GM12878 (cell line): ENCODE measurements around the gene VIP. TPM values are rescaled to one million over a fixed set of nuclear protein-coding genes. Genes with fewer than 3 reads are reported as not detected.

Experiments used
- ATAC-seq: fragments of 200-7000 bp; cut with Tn5 transposase; 3 replicates; pipeline ENCODE4 v1.9.1; 2020; ENCODE audit warnings: mild to moderate bottlenecking, moderate library complexity
- BruUV-seq: library from RNA; stranded (reverse); fragments of 400-500 nt; replicated peaks from 2 replicates; lab custom pipeline; 2021; lab: Mats Ljungman, UMichigan
- CTCF ChIA-PET: fragments of 300-600 bp; sonication (Branson Sonifier 250); formaldehyde crosslinking; extraction: SDS; loops from one replicate; lab custom pipeline; 2021; ENCODE audit warnings: inconsistent platforms; lab: Yijun Ruan, JAX
- POLR2A ChIA-PET: fragments of 350-600 bp; formaldehyde crosslinking; extraction: SDS; loops from one replicate; lab custom pipeline; 2021; ENCODE audit warnings: inconsistent platforms; lab: Charles Lee
- RAD21 ChIA-PET: fragments of 300-600 bp; sonication (Branson Sonifier 250); formaldehyde crosslinking; loops from one replicate; lab custom pipeline; 2023; ENCODE audit warnings: antibody characterized with exemption; ENCODE audit not compliant: unreplicated experiment; lab: Charles Lee
- SMC1A ChIA-PET: fragments of 300-600 bp; sonication (Branson Sonifier 250); formaldehyde crosslinking; loops from one replicate; lab custom pipeline; 2023; ENCODE audit not compliant: unreplicated experiment, uncharacterized antibody; lab: Charles Lee
- DNase-seq: peaks from one replicate; pipeline ENCODE4 v3.0.0-alpha.2; 2011; ENCODE audit warnings: low read depth, low spot score
- FAIRE-seq: peaks from 3 replicates; lab custom pipeline; 2011; peaks lifted over from hg19 to GRCh38; lab: Jason Lieb, UNC
- H2AFZ ChIP-seq: 2 replicates; pipeline ENCODE4 v1.6.0; 2011; ENCODE audit warnings: low read depth, low read length, control low read depth; ENCODE audit not compliant: control insufficient read depth
- H3K27ac ChIP-seq: 2 replicates; pipeline ENCODE4 v1.5.1; 2011; ENCODE audit warnings: control low read depth; ENCODE audit not compliant: control insufficient read depth, insufficient read depth
- H3K27me3 ChIP-seq, 2 experiments: replicated peaks in 1 of 2; 2 replicates each; pipeline versions ENCODE4 v1.6.0 to v1.6.1; 2011; ENCODE audit warnings: low read length in 1 of 2; ENCODE audit not compliant: control insufficient read depth in 2 of 2, insufficient read depth in 2 of 2
- H3K36me3 ChIP-seq, 2 experiments: 2 replicates each; pipeline ENCODE4 v1.5.1; 2011; ENCODE audit warnings: low read length in 1 of 2; ENCODE audit not compliant: control insufficient read depth in 2 of 2, insufficient read depth in 2 of 2
- H3K4me1 ChIP-seq: 2 replicates; pipeline ENCODE4 v1.6.1; 2011; ENCODE audit warnings: mild to moderate bottlenecking, low read length, moderate library complexity, mixed read lengths; ENCODE audit not compliant: control insufficient read depth, insufficient read depth
- H3K4me2 ChIP-seq: 2 replicates; pipeline ENCODE4 v1.6.0; 2011; ENCODE audit warnings: control low read depth; ENCODE audit not compliant: control insufficient read depth, insufficient read depth
- H3K4me3 ChIP-seq: fragments of 200-600 bp; sonication (generic); 2 replicates; pipeline ENCODE4 v1.5.1; 2016
- H3K79me2 ChIP-seq: 2 replicates; pipeline ENCODE4 v1.6.0; 2011; ENCODE audit warnings: low read length; ENCODE audit not compliant: control insufficient read depth, insufficient read depth
- H3K9ac ChIP-seq: 2 replicates; pipeline ENCODE4 v1.8.0; 2011; ENCODE audit warnings: low read length, control low read depth, mixed read lengths; ENCODE audit not compliant: control insufficient read depth, insufficient read depth
- H3K9me3 ChIP-seq: replicated peaks from 3 replicates; pipeline ENCODE4 v1.5.1; 2011; ENCODE audit warnings: mild to moderate bottlenecking, low read length; ENCODE audit not compliant: control insufficient read depth, insufficient read depth
- H4K20me1 ChIP-seq: 2 replicates; pipeline ENCODE4 v1.6.0; 2011; ENCODE audit not compliant: control insufficient read depth, insufficient read depth
- ASH2L ChIP-seq: fragments of 300-600, 200-600 bp; sonication (generic); IDR thresholded peaks from 2 replicates; pipeline ENCODE4 v1.6.1; 2017; ENCODE audit warnings: low read depth, mild to moderate bottlenecking, borderline replicate concordance
- ATF7 ChIP-seq: fragments of 450-650 bp; IDR thresholded peaks from 2 replicates; pipeline ENCODE4 v1.6.1; 2016; ENCODE audit warnings: low read depth, mild to moderate bottlenecking
- BRCA1 ChIP-seq: IDR thresholded peaks from 2 replicates; pipeline ENCODE4 v1.6.1; 2011; ENCODE audit warnings: low read depth, low read length, improper control_type of control experiment
- CBX3 ChIP-seq: fragments of 200-600 bp; sonication (generic); IDR thresholded peaks from 2 replicates; pipeline ENCODE4 v1.6.1; 2016; ENCODE audit warnings: low read depth, borderline replicate concordance
- CHD1 ChIP-seq: IDR thresholded peaks from 2 replicates; pipeline ENCODE4 v1.6.1; 2012; ENCODE audit warnings: low read depth, low read length, improper control_type of control experiment
- EP300 ChIP-seq, 2 experiments: fragments of 150-350 bp in 1 of 2; IDR thresholded peaks; 2 replicates each; pipeline ENCODE4 v1.6.1; 2011 to 2012; ENCODE audit warnings: low read depth in 2 of 2, low read length in 2 of 2, borderline replicate concordance in 1 of 2, improper control_type of control experiment in 1 of 2, inconsistent platforms in 1 of 2; ENCODE audit not compliant: control insufficient read depth in 1 of 2
- EZH2 ChIP-seq: IDR thresholded peaks from 2 replicates; pipeline ENCODE4 v1.6.1; 2012; ENCODE audit warnings: low read depth, mild to moderate bottlenecking, control low read depth, inconsistent platforms, low read length, borderline replicate concordance; ENCODE audit not compliant: control insufficient read depth
- KDM1A ChIP-seq: fragments of 200-600 bp; sonication (generic); IDR thresholded peaks from 2 replicates; pipeline ENCODE4 v1.6.1; 2016; ENCODE audit warnings: borderline replicate concordance
- RFX5 ChIP-seq: IDR thresholded peaks from 2 replicates; pipeline ENCODE4 v1.6.1; 2011; ENCODE audit warnings: low read depth, low read length, improper control_type of control experiment
- SIX5 ChIP-seq: IDR thresholded peaks from 2 replicates; pipeline ENCODE4 v1.6.1; 2011; ENCODE audit warnings: mild to moderate bottlenecking, low read depth, low read length, moderate library complexity; ENCODE audit not compliant: severe bottlenecking
- SREBF2 ChIP-seq: IDR thresholded peaks from 2 replicates; pipeline ENCODE4 v1.6.1; 2012; ENCODE audit warnings: mild to moderate bottlenecking, low read length
- TCF12 ChIP-seq: IDR thresholded peaks from 2 replicates; pipeline ENCODE4 v1.6.1; 2011; ENCODE audit warnings: low read depth, mild to moderate bottlenecking, low read length
- WGBS: methylation state at CpG from one replicate; pipeline ENCODE4 v1.1.6; 2016; ENCODE audit warnings: low lambda C conversion rate; ENCODE audit not compliant: insufficient replicate concordance, insufficient coverage; ENCODE audit errors: missing lambda C conversion rate; 5-methylcytosine and 5-hydroxymethylcytosine counted together
- in situ Hi-C: fragments of 300-500 bp; cut with MboI; formaldehyde crosslinking; loops from 9 replicates; pipeline ENCODE4 v1.14.3; 2018; ENCODE audit warnings: mixed read lengths
- intact Hi-C: fragments of 100-400 bp; cut with micrococcal nuclease; formaldehyde crosslinking; loops from one replicate; pipeline ENCODE4 v1.14.2; 2022; ENCODE audit not compliant: unreplicated experiment
- polyA plus RNA-seq, 11 experiments: library from polyadenylated mRNA; depleted of rRNA in 4 of 11; unstranded in 6 of 11; stranded (reverse) in 5 of 11; fragments of >200 nt; fragmentation: Nextera tagmentation in 4 of 11; fragmentation: Illumina TruSeq in 1 of 11; extraction: Ambion mirVana in 4 of 11; extraction: Trizol in 1 of 11; gene quantifications; 1 replicate in 1 of 11; 2 replicates in 10 of 11; pipeline versions ENCODE4 v1.2.1 to v1.2.3, GENCODE V29; 2011 to 2016; ENCODE audit warnings: inconsistent platforms in 2 of 11, missing spikeins in 2 of 11, low read depth in 1 of 11
- total RNA-seq, 4 experiments: library from RNA; depleted of rRNA in 3 of 4; stranded (reverse); fragments of >200 nt in 3 of 4; fragmentation: Illumina TruSeq in 1 of 4; extraction: Trizol in 1 of 4; gene quantifications; 2 replicates each; pipeline versions ENCODE4 v1.2.1 to v1.2.3, GENCODE V29; 2013 to 2021
- TF ChIP-seq, protein P1 (sequence below): fragments of 450-650 bp; IDR thresholded peaks from 2 replicates; pipeline ENCODE4 v1.6.1; 2018; ENCODE audit warnings: borderline replicate concordance, mild to moderate bottlenecking; ENCODE audit not compliant: partially characterized antibody
- TF ChIP-seq, protein P2 (sequence below): fragments of 450-650 bp; IDR thresholded peaks from 2 replicates; pipeline ENCODE4 v1.6.1; 2017; ENCODE audit warnings: antibody characterized with exemption, mild to moderate bottlenecking, moderate library complexity

Gene VIP
- total and polyA plus RNA-seq, 10 of the 15 experiments (the other 5 are each of a cell fraction or from before 2014, with no cell fraction given): 0.23 TPM; not detected in 9

DNA sequence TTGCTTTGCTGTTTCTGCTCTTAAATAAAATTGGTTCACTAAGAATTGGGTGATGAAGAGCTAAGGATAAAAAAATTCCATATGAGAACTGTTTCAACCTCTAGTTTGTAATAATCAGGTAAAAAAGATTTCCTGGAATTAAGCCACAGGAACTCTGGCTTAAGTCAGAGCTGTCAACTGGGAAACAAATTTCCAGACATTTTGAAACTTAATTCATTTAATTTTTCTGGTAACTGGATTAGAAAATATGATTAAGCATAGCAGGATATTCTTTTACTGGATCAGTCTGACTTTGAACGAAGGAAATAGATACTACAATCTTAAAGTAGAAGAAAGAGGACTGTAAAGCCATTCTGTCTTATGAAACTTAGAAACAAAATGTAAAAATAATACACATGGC, 1.3 kb upstream of the VIP start (continued):
- no peak for TF ChIP-seq CBX3
- no peak for TF ChIP-seq TCF12
- TF ChIP-seq, protein P1, sequence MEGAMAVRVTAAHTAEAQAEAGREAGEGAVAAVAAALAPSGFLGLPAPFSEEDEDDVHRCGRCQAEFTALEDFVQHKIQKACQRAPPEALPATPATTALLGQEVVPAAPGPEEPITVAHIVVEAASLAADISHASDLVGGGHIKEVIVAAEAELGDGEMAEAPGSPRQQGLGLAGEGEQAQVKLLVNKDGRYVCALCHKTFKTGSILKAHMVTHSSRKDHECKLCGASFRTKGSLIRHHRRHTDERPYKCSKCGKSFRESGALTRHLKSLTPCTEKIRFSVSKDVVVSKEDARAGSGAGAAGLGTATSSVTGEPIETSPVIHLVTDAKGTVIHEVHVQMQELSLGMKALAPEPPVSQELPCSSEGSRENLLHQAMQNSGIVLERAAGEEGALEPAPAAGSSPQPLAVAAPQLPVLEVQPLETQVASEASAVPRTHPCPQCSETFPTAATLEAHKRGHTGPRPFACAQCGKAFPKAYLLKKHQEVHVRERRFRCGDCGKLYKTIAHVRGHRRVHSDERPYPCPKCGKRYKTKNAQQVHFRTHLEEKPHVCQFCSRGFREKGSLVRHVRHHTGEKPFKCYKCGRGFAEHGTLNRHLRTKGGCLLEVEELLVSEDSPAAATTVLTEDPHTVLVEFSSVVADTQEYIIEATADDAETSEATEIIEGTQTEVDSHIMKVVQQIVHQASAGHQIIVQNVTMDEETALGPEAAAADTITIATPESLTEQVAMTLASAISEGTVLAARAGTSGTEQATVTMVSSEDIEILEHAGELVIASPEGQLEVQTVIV: no peak
- TF ChIP-seq ASH2L: no peak
- TF ChIP-seq ATF7: no peak
- TF ChIP-seq, all 136 proteins: peak for 0

DNA sequence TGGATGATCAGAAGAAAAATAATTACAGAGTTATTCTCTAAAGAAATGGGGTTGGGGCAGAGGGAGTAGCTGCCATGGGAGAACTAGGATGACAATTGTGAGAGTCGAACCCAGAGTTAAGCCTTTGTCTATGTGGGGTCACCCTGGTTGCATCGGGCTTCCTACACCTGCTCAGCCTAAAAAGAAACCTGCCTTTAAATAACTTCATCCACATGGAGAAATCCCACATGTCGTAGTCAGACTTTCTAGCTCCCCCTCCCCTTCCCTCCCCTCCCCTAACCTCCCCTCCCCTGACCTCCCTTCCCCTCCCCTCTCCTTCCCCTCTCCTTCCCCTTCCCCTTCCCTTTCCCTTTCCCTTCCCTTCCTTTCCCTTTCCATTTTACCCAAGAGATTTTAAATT, 14.7 kb downstream of the VIP start:
- TF ChIP-seq CHD1: no peak
- no peak for TF ChIP-seq KDM1A
- TF ChIP-seq EP300 (IDR thresholded peaks at IDR 0.05; ENCODE audit: borderline replicate concordance in 1 of 2, control insufficient read depth in 1 of 2, low read depth in 2 of 2, low read length in 2 of 2): no peak
- TF ChIP-seq EZH2: no peak
- TF ChIP-seq BRCA1: no peak
- TF ChIP-seq SREBF2: no peak
- no peak for TF ChIP-seq ASH2L
- no peak for TF ChIP-seq RFX5
- TF ChIP-seq SIX5: no peak
- TF ChIP-seq, protein P2, sequence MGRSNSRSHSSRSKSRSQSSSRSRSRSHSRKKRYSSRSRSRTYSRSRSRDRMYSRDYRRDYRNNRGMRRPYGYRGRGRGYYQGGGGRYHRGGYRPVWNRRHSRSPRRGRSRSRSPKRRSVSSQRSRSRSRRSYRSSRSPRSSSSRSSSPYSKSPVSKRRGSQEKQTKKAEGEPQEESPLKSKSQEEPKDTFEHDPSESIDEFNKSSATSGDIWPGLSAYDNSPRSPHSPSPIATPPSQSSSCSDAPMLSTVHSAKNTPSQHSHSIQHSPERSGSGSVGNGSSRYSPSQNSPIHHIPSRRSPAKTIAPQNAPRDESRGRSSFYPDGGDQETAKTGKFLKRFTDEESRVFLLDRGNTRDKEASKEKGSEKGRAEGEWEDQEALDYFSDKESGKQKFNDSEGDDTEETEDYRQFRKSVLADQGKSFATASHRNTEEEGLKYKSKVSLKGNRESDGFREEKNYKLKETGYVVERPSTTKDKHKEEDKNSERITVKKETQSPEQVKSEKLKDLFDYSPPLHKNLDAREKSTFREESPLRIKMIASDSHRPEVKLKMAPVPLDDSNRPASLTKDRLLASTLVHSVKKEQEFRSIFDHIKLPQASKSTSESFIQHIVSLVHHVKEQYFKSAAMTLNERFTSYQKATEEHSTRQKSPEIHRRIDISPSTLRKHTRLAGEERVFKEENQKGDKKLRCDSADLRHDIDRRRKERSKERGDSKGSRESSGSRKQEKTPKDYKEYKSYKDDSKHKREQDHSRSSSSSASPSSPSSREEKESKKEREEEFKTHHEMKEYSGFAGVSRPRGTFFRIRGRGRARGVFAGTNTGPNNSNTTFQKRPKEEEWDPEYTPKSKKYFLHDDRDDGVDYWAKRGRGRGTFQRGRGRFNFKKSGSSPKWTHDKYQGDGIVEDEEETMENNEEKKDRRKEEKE: no peak
- DNase-seq (no peak), FAIRE-seq (no peak), ATAC-seq (no peak)
- no peaks in the 10 kb centered on the region for H3K27me3 ChIP-seq
- H3K4me2 ChIP-seq: no peak overlapping the region
- H4K20me1 ChIP-seq: no peaks in the 10 kb centered on the region
- H3K79me2 ChIP-seq: no peaks in the 10 kb centered on the region
- H3K4me3 ChIP-seq: no peak overlapping the region
- in situ Hi-C loops: no loop called here
- intact Hi-C loops: no loop called here
- ChIA-PET RAD21 (no interaction called here), SMC1A (no interaction called here), POLR2A (no interaction called here), CTCF (no interaction called here)
- no TSS peak for BruUV-seq
- H3K9ac ChIP-seq: no peak overlapping the region
- no peak overlapping the region for H2AFZ ChIP-seq
- WGBS: 0% methylated on average over 3 of the region's 3 CpGs
- no peaks in the 10 kb centered on the region for H3K9me3 ChIP-seq
- no peak overlapping the region for H3K27ac ChIP-seq
- H3K36me3 ChIP-seq: no peaks in the 10 kb centered on the region
- H3K4me1 ChIP-seq: no peaks in the 10 kb centered on the region
